HepG2 (cell line): ENCODE results near the gene TNRC18. TPM values are rescaled to one million over a fixed set of nuclear protein-coding genes. Genes with fewer than 3 reads are reported as not detected.

ENCODE experiments used
- BORCS8-MEF2B ChIP-seq: sonication (generic); formaldehyde crosslinking; IDR thresholded peaks from 2 replicates; pipeline ENCODE4 v1.8.0; 2022; ENCODE audit warnings: mild to moderate bottlenecking, missing genetic modification reagents
- CCAR2 ChIP-seq: fragments of 200-400 bp; formaldehyde crosslinking; optimal IDR thresholded peaks from 2 replicates; pipeline ENCODE3; 2018; ENCODE audit warnings: low read depth, mild to moderate bottlenecking, low read length, moderate library complexity
- DMTF1 ChIP-seq: sonication (generic); formaldehyde crosslinking; IDR thresholded peaks from 2 replicates; pipeline ENCODE4 v1.4.0; 2020; ENCODE audit warnings: mild to moderate bottlenecking, missing genetic modification reagents
- ESRRA ChIP-seq: sonication (generic); formaldehyde crosslinking; IDR thresholded peaks from 2 replicates; pipeline ENCODE4 v1.5.1; 2020; ENCODE audit warnings: mild to moderate bottlenecking, low read depth, missing genetic modification reagents
- FOXK1 ChIP-seq: sonication (generic); formaldehyde crosslinking; IDR thresholded peaks from 2 replicates; pipeline ENCODE4 v1.4.0; 2020; ENCODE audit warnings: low read depth, missing genetic modification reagents, borderline replicate concordance
- HNF1B ChIP-seq: sonication (generic); formaldehyde crosslinking; IDR thresholded peaks from 2 replicates; pipeline ENCODE4 v1.5.1; 2020; ENCODE audit warnings: mild to moderate bottlenecking, moderate library complexity, missing genetic modification reagents
- HNF4G ChIP-seq, 2 experiments: sonication (generic) in 1 of 2; formaldehyde crosslinking in 1 of 2; IDR thresholded peaks; 2 replicates each; pipeline versions ENCODE4 v1.4.0 to v1.6.1; 2011 to 2020; ENCODE audit warnings: borderline replicate concordance in 2 of 2, low read depth in 2 of 2, mild to moderate bottlenecking in 2 of 2, low read length in 1 of 2, missing genetic modification reagents in 1 of 2, moderate library complexity in 1 of 2
- HOXA3 ChIP-seq: sonication (generic); formaldehyde crosslinking; IDR thresholded peaks from 2 replicates; pipeline ENCODE4 v1.5.0; 2020; ENCODE audit warnings: missing genetic modification reagents
- KLF15 ChIP-seq: sonication (generic); formaldehyde crosslinking; IDR thresholded peaks from 2 replicates; pipeline ENCODE4 v1.8.1; 2023; ENCODE audit warnings: borderline replicate concordance, mild to moderate bottlenecking, inconsistent platforms, missing genetic modification reagents, mixed read lengths
- MAX ChIP-seq: IDR thresholded peaks from 2 replicates; pipeline ENCODE4 v1.6.1; 2012; ENCODE audit warnings: inconsistent platforms
- MIER3 ChIP-seq: IDR thresholded peaks from 2 replicates; pipeline ENCODE4 v1.6.1; 2016; ENCODE audit warnings: missing compliant biosample characterization, borderline replicate concordance
- NR2F6 ChIP-seq, 2 experiments: IDR thresholded peaks; 2 replicates each; pipeline ENCODE4 v1.6.1; 2016; ENCODE audit warnings: antibody characterized with exemption in 1 of 2, mild to moderate bottlenecking in 1 of 2
- PCBP1 ChIP-seq: fragments of 200-400 bp; formaldehyde crosslinking; IDR thresholded peaks from 2 replicates; pipeline ENCODE4 v1.6.1; 2017; ENCODE audit warnings: mild to moderate bottlenecking, low read depth, low read length, borderline replicate concordance
- TEAD3 ChIP-seq: optimal IDR thresholded peaks from 2 replicates; pipeline ENCODE3; 2016; ENCODE audit warnings: borderline replicate concordance
- ZBTB14 ChIP-seq: sonication (generic); formaldehyde crosslinking; IDR thresholded peaks from 2 replicates; pipeline ENCODE4 v1.4.0; 2020; ENCODE audit warnings: missing genetic modification reagents
- ZBTB21 ChIP-seq: sonication (generic); formaldehyde crosslinking; IDR thresholded peaks from 2 replicates; pipeline ENCODE4 v1.4.0; 2020; ENCODE audit warnings: missing genetic modification reagents
- ZFP41 ChIP-seq: sonication (generic); formaldehyde crosslinking; IDR thresholded peaks from 2 replicates; pipeline ENCODE4 v1.4.0; 2020; ENCODE audit warnings: mild to moderate bottlenecking, missing genetic modification reagents, borderline replicate concordance
- ZNF564 ChIP-seq: sonication (generic); formaldehyde crosslinking; IDR thresholded peaks from 2 replicates; pipeline ENCODE4 v1.8.1; 2023; ENCODE audit warnings: mild to moderate bottlenecking, missing genetic modification reagents
- ZNF703 ChIP-seq: sonication (generic); formaldehyde crosslinking; IDR thresholded peaks from 2 replicates; pipeline ENCODE4 v1.5.1; 2020; ENCODE audit warnings: missing genetic modification reagents, mild to moderate bottlenecking, moderate library complexity, borderline replicate concordance
- ZNF766 ChIP-seq: sonication (generic); formaldehyde crosslinking; IDR thresholded peaks from 2 replicates; pipeline ENCODE4 v1.5.0; 2020; ENCODE audit warnings: missing genetic modification reagents, borderline replicate concordance
- ZSCAN22 ChIP-seq: sonication (generic); formaldehyde crosslinking; IDR thresholded peaks from 2 replicates; pipeline ENCODE4 v1.4.0; 2020; ENCODE audit warnings: mild to moderate bottlenecking, missing genetic modification reagents
- ZSCAN5A ChIP-seq: sonication (generic); formaldehyde crosslinking; IDR thresholded peaks from 2 replicates; pipeline ENCODE4 v1.8.0; 2022; ENCODE audit warnings: mild to moderate bottlenecking, missing genetic modification reagents, borderline replicate concordance
- polyA plus RNA-seq, 8 experiments: library from polyadenylated mRNA; depleted of rRNA in 3 of 8; stranded (reverse) in 7 of 8; unstranded in 1 of 8; fragments of >200 nt; fragmentation: Illumina TruSeq in 4 of 8; extraction: Trizol in 4 of 8; gene quantifications; 2 replicates each; pipeline versions ENCODE4 v1.2.1 to v1.2.3, GENCODE V29; 2011 to 2016; ENCODE audit warnings: low read depth in 4 of 8, missing spikeins in 1 of 8, mixed read lengths in 1 of 8; ENCODE audit not compliant: insufficient read depth in 1 of 8
- total RNA-seq, 5 experiments: library from RNA; depleted of rRNA; stranded (reverse); fragments of >200 nt; fragmentation: Illumina TruSeq; extraction: Trizol; gene quantifications; 2 replicates each; pipeline ENCODE4 v1.2.3, GENCODE V29; 2016; ENCODE audit warnings: low read depth in 1 of 5

Gene TNRC18
- total and polyA plus RNA-seq, 2 of the 13 experiments (the other 11 are each of a cell fraction or from before 2014, with no cell fraction given), result 11.7 to 17.4 TPM

GRCh38 chr7:5429253-5429856, 5.7 kb upstream of the TNRC18 start (continued):
- peak; percentile 17; the same call in 1 of the 2 replicates for TF ChIP-seq HNF1B (CRISPR knock-in tag)
- TF ChIP-seq BORCS8-MEF2B (CRISPR knock-in tag), result no peak; the same call in 1 of the 2 replicates
- TF ChIP-seq HNF4G (IDR thresholded peaks at IDR 0.05; ENCODE audit: borderline replicate concordance, low read depth, low read length), result peak; percentile 86
- peak; percentile 75; the same call in 1 of the 2 replicates for TF ChIP-seq HNF4G (CRISPR knock-in tag; IDR thresholded peaks at IDR 0.05; ENCODE audit: borderline replicate concordance, low read depth)
- TF ChIP-seq ZNF703 (CRISPR knock-in tag), result no peak
- 0 out of 2 replicates have a peak, but pooled peaks have one; percentile 56 for TF ChIP-seq ZSCAN5A (CRISPR knock-in tag)
- no peak for TF ChIP-seq PCBP1
- no peak for TF ChIP-seq ZSCAN22
- TF ChIP-seq HOXA3, result no peak; the same call in 1 of the 2 replicates
- TF ChIP-seq ZBTB21 (CRISPR knock-in tag), result no peak
- TF ChIP-seq NR2F6 (IDR thresholded peaks at IDR 0.05), result peak; percentile 75
- peak; percentile 88 for TF ChIP-seq NR2F6 (CRISPR knock-in tag; IDR thresholded peaks at IDR 0.05)
- TF ChIP-seq ZFP41 (CRISPR knock-in tag), result no peak
- TF ChIP-seq ESRRA (CRISPR knock-in tag), result peak; percentile 78
- TF ChIP-seq MAX, result no peak
- TF ChIP-seq DMTF1, result no peak
- TF ChIP-seq MIER3, result peak; percentile 63; the same call in 1 of the 2 replicates
- no peak for TF ChIP-seq TEAD3 (CRISPR knock-in tag)
- TF ChIP-seq CCAR2, result no peak
- TF ChIP-seq ZBTB14, result no peak; the same call in 1 of the 2 replicates
- no peak; the same call in 1 of the 2 replicates for TF ChIP-seq KLF15 (CRISPR knock-in tag)
- TF ChIP-seq ZNF564 (CRISPR knock-in tag), result peak; percentile 74
- peak; percentile 13; the same call in 1 of the 2 replicates for TF ChIP-seq FOXK1 (CRISPR knock-in tag)
- TF ChIP-seq ZNF766 (CRISPR knock-in tag), result no peak; the same call in 1 of the 2 replicates
